Embryonic facial prominence (tissue), 1 donor: Measurements from ENCODE around the gene MYOZ3.

Experiments used
- DNase-seq: peaks from one replicate; pipeline ENCODE4 v3.0.0-alpha.2; 2016; ENCODE audit errors: extremely low spot score

The MYOZ3 gene

DNA sequence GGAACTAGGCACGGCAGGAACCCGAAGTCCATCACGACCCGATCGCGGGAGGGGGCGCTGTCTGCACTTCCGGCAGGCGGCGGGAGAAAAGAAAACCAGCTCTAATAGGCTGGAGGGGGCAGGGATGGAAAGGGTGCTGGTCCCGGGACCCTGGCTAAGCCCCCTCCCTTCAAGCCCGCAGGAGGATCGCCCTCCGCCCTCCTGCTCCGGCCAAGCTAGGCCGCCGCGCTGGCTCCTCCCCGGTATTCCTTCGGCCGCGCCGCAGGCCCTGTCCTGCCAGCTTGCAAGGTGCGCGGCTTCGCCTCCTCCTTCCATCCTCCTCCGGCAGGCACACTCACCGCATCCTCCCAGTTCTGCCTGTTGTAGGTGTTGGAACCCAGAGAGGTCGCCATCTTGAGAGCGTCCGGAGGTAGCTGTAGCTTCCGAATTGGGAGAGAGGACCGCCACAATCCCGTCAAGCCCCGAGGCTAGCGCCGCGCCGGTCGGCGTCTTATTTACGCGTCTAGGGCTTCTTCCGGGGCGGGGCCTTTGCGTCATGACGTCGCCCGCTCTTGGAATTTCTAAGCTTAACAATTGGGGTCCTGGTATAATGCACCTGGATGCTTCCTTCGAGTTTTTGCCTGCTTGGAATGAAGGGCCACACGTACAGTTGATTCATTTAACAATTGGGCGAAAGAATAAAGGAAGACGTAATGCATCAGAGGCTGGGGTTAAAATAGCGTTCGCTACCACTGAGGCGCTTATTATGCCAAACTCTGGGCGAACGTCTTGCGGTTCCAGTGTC, 39.7 kb downstream of the MYOZ3 start, which contains the start of gene RBM22:
Gene RBM22, minus strand, starts transcription at position 469 of the 784 bp plus-strand sequence. Its CDS starts 77 bp downstream, at position 392.
- DNase-seq, result peak; percentile 93

DNA sequence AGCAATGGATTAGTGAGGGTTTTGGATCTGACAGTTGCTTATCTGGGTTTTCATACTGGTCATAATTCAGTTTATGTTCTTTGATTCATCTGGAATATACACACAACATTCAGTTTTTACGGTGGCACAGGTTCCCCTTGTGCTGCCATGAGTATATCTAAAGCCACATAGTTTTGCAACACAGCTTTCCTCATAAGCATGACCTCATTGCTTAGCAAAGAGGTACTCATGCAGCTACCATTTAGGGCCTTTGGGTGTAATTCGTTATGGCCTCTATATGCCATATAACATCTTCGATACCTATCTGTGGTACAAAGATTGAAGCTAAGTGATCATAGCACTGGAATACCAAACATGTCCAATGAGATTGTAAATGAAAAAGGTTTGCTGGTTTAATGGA, 42.7 kb downstream of the MYOZ3 start:
- no peak for DNase-seq

DNA sequence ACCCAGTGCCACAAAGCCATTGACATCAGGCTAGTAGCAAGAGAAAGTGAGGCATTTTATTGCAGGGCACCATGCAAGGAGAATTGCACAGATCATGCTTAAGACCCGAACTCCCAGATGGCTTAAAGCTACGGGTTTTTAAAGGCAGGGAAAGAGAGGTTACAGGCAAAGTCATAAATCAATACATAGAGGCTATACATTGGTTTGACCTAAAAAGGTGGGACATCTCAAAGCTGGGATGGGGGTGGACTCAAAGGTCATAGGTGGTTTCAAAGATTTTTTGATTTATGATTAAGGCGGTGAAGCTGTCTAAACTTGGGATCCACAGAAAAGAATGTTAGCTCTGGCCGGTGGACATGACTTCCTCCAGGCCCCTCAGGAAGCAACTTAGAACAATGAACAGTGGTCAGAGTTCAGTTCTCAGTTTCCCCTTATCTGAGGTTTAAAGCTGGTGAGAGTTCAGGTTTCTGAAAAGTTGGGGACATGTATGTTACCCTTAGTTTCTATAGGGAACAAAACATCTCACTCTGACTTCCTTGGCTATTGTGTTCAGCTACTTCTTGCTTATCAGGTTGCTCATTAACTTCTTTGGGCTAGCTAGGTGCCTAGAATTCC, 45.8 kb downstream of the MYOZ3 start:
- DNase-seq, result no peak

DNA sequence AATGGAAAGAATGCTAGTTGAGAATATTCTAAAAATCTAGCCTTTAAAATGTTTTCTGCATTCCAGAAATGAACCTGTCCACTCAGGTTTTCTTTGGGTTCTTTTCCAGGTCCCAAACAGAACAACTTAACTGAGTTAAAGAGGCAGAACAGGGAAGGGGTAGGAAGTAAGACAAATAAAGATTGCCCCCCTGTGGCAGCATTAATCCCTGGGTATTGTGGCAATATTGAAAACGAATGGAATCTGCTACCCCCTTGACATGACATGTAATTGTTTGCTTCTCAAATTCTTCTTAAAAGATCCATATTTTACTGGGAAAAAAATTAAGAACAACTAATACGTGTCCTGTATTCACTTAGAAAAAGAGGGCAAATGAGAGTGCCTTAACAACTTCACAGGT, 49.1 kb downstream of the MYOZ3 start:
- no peak for DNase-seq

DNA sequence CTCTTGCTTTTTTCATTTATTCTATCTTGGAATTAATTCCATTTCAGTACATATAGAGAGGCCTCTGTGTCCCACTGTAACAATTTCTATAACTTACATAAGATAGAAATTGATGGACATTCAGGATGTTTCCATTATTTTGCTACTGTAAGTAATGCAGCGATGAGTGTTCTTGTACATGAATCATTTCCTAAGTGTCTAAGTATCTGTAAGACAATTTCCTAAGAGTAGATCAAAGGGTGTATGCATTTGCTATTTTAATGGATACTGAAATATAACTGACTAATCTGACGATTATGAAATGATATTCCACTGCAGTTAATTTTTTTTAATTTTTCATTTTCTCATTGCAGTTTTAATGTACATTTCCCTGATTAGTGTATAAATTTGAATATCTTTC, 62.8 kb downstream of the MYOZ3 start:
- no peak for DNase-seq
